ENCODE data around the gene CYTH4. TPM values are rescaled to one million over a fixed set of nuclear protein-coding genes. Genes with fewer than 3 reads are reported as not detected.

The CYTH4 gene
- total and polyA plus RNA-seq, 2 donors (not counting 3 experiments of a cell fraction or from before 2014, with no cell fraction given), result 0.06 TPM; not detected in 1

DNA sequence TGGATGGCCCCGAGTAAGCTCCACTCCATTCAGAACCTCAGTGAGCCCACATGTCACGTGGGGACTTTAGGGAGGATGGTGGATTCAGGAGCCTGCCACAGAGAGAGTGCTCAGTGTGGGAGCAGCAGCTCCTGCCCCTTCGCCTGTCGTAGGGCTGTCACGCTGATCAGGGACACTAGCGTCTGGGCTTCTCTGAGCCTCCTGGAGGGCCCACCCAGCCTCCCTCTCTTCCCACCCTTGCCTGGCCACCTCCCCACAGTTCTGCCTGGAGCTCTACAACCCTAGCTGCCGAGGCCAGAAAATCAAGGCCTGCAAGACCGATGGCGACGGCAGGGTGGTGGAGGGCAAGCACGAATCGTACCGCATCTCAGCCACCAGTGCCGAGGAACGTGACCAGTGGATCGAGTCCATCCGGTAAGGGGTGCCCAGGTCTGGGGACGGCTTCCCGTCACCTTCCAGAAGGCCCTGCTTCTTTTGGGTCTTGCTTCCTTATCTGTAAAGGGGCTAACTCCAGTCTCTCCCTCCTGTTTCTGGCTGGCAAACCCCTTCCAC is 29.5 kb downstream of the CYTH4 start:
- POLR2A ChIA-PET, result no interaction called here
- no peak overlapping the region for H2AFZ ChIP-seq (ENCODE audit: low read depth, low read length)
- no peaks in the 10 kb centered on the region for H3K79me2 ChIP-seq (ENCODE audit: control insufficient read depth, insufficient read depth, low read length)
- H4K20me1 ChIP-seq (replicated peaks; ENCODE audit: control insufficient read depth, extremely low read depth, insufficient read depth, low read length), result no peaks in the 10 kb centered on the region
- dilution Hi-C loops (cut with MboI; ENCODE audit: extremely low pct_ligation_motif_present, low sequenced_read_pairs) (no loop called here), intact Hi-C loops (cut with micrococcal nuclease) (no loop called here)
- CTCF ChIA-PET, result no interaction called here
- H3K9ac ChIP-seq (replicated peaks; ENCODE audit: extremely low read depth, insufficient read depth, low read length), result no peak overlapping the region
- no peak for DNase-seq (ENCODE audit: low read depth, low spot score)
- H3K4me3 ChIP-seq (replicated peaks in 1 of 3; ENCODE audit: insufficient read depth in 1 of 3, low read depth in 1 of 3, low read length in 3 of 3), result no peak overlapping the region
- TF ChIP-seq JUN (IDR thresholded peaks at IDR 0.05; ENCODE audit: borderline replicate concordance, insufficient read depth, insufficient read length, low read depth) (no peak), POLR2AphosphoS5 (IDR thresholded peaks at IDR 0.05; ENCODE audit: insufficient read depth, low read depth, low read length) (no peak), MYC (IDR thresholded peaks at IDR 0.05; ENCODE audit: low read depth, low read length) (no peak)
- TF ChIP-seq, protein P1, sequence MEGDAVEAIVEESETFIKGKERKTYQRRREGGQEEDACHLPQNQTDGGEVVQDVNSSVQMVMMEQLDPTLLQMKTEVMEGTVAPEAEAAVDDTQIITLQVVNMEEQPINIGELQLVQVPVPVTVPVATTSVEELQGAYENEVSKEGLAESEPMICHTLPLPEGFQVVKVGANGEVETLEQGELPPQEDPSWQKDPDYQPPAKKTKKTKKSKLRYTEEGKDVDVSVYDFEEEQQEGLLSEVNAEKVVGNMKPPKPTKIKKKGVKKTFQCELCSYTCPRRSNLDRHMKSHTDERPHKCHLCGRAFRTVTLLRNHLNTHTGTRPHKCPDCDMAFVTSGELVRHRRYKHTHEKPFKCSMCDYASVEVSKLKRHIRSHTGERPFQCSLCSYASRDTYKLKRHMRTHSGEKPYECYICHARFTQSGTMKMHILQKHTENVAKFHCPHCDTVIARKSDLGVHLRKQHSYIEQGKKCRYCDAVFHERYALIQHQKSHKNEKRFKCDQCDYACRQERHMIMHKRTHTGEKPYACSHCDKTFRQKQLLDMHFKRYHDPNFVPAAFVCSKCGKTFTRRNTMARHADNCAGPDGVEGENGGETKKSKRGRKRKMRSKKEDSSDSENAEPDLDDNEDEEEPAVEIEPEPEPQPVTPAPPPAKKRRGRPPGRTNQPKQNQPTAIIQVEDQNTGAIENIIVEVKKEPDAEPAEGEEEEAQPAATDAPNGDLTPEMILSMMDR (IDR thresholded peaks at IDR 0.05; ENCODE audit: extremely low read depth in 1 of 2, insufficient read depth in 1 of 2, low read depth in 1 of 2, low read length in 2 of 2), result no peak
- H3K9me1 ChIP-seq (replicated peaks; ENCODE audit: control insufficient read depth, extremely low read depth, insufficient read depth, low read length), result no peaks in the 10 kb centered on the region
- no peak overlapping the region for H3K27ac ChIP-seq (ENCODE audit: insufficient read depth, low read depth, low read length)
- H3K4me1 ChIP-seq (ENCODE audit: control insufficient read depth, extremely low read depth, insufficient read depth, low read length), result peaks cover 21% of the 10 kb centered on the region
- FAIRE-seq, result no peak
- no TSS peak for BruUV-seq (replicated peaks)
- no peak overlapping the region for H3K4me2 ChIP-seq (ENCODE audit: insufficient read depth, low read length)
- no peaks in the 10 kb centered on the region for H3K27me3 ChIP-seq (ENCODE audit: control insufficient read depth in 2 of 2, insufficient read depth in 2 of 2, low read length in 2 of 2)
- no peaks in the 10 kb centered on the region for H3K9me3 ChIP-seq (replicated peaks; ENCODE audit: control insufficient read depth, insufficient read depth, low read length)
- H3K36me3 ChIP-seq (ENCODE audit: control insufficient read depth in 2 of 2, extremely low read depth in 1 of 2, insufficient read depth in 2 of 2, low read length in 2 of 2), result no peaks in the 10 kb centered on the region

DNA sequence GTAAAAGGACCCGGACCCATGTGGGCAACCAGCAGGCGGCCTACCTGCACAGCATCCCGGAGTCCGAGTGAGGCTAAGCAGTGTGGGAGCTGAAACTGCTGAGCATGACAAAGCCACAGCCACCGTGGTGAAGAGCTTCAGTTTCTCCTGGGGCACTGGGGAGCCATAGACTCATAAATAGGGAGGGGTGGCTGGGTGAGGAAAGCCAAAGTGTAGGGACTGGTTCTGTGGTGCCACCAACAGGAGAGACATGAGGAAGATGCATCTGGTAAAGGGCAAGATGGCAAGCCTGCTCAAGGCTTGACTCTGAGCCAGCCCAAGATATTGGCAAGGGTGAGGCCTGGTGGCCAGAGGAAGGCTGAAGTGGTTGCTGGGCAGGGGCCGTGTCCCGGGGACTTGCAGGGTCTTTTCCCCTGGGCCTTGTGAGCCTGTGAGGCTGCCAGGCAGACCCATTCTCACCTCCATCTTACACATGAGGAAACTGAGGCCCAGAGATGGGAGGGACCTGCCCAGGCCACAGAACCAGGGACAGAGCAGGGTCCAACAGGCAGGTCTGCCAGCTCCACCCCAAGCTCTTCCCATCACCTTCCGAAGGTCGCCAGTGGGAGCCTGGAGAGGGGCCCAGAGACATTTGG is 30.4 kb downstream of the CYTH4 start:
- H4K20me1 ChIP-seq (replicated peaks; ENCODE audit: control insufficient read depth, extremely low read depth, insufficient read depth, low read length), result no peaks in the 10 kb centered on the region
- no peak overlapping the region for H3K4me3 ChIP-seq (replicated peaks in 1 of 3; ENCODE audit: insufficient read depth in 1 of 3, low read depth in 1 of 3, low read length in 3 of 3)
- H2AFZ ChIP-seq (ENCODE audit: low read depth, low read length), result no peak overlapping the region
- DNase-seq (ENCODE audit: low read depth, low spot score) (no peak), FAIRE-seq (no peak)
- no peaks in the 10 kb centered on the region for H3K9me3 ChIP-seq (replicated peaks; ENCODE audit: control insufficient read depth, insufficient read depth, low read length)
- H3K27ac ChIP-seq (ENCODE audit: insufficient read depth, low read depth, low read length), result no peak overlapping the region
- H3K27me3 ChIP-seq (ENCODE audit: control insufficient read depth in 2 of 2, insufficient read depth in 2 of 2, low read length in 2 of 2), result no peaks in the 10 kb centered on the region
- no peaks in the 10 kb centered on the region for H3K36me3 ChIP-seq (ENCODE audit: control insufficient read depth in 2 of 2, extremely low read depth in 1 of 2, insufficient read depth in 2 of 2, low read length in 2 of 2)
- dilution Hi-C loops (cut with MboI; ENCODE audit: extremely low pct_ligation_motif_present, low sequenced_read_pairs) (no loop called here), intact Hi-C loops (cut with micrococcal nuclease) (no loop called here)
- ChIA-PET POLR2A (no interaction called here), CTCF (no interaction called here)
- no TSS peak for BruUV-seq (replicated peaks)
- no peaks in the 10 kb centered on the region for H3K9me1 ChIP-seq (replicated peaks; ENCODE audit: control insufficient read depth, extremely low read depth, insufficient read depth, low read length)
- no peaks in the 10 kb centered on the region for H3K79me2 ChIP-seq (ENCODE audit: control insufficient read depth, insufficient read depth, low read length)
- H3K9ac ChIP-seq (replicated peaks; ENCODE audit: extremely low read depth, insufficient read depth, low read length), result no peak overlapping the region
- no peak overlapping the region for H3K4me2 ChIP-seq (ENCODE audit: insufficient read depth, low read length)
- peaks cover 13% of the 10 kb centered on the region for H3K4me1 ChIP-seq (ENCODE audit: control insufficient read depth, extremely low read depth, insufficient read depth, low read length)
- no peak for TF ChIP-seq JUN (IDR thresholded peaks at IDR 0.05; ENCODE audit: borderline replicate concordance, insufficient read depth, insufficient read length, low read depth)
- TF ChIP-seq GATA2 (IDR thresholded peaks at IDR 0.05; ENCODE audit: insufficient read depth, insufficient read length, low read depth, low read length), result no peak
- no peak for TF ChIP-seq POLR2A (IDR thresholded peaks at IDR 0.05; ENCODE audit: low read depth, low read length)
- TF ChIP-seq, protein P1 (IDR thresholded peaks at IDR 0.05; ENCODE audit: extremely low read depth in 1 of 2, insufficient read depth in 1 of 2, low read depth in 1 of 2, low read length in 2 of 2), result no peak
- TF ChIP-seq, protein P2, sequence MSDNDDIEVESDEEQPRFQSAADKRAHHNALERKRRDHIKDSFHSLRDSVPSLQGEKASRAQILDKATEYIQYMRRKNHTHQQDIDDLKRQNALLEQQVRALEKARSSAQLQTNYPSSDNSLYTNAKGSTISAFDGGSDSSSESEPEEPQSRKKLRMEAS (IDR thresholded peaks at IDR 0.05; ENCODE audit: insufficient read depth, insufficient read length), result no peak
- TF ChIP-seq MYC (IDR thresholded peaks at IDR 0.05; ENCODE audit: low read depth, low read length), result no peak
- TF ChIP-seq EZH2 (IDR thresholded peaks at IDR 0.05; ENCODE audit: borderline replicate concordance, low read depth, low read length, severe bottlenecking), result no peak
- TF ChIP-seq FOS (IDR thresholded peaks at IDR 0.05; ENCODE audit: borderline replicate concordance, insufficient read depth, low read length), result no peak
- TF ChIP-seq POLR2AphosphoS5 (IDR thresholded peaks at IDR 0.05; ENCODE audit: insufficient read depth, low read depth, low read length), result no peak

All from endothelial cell of umbilical vein (primary cell).